Panc1 (cell line): Measurements from ENCODE around the gene DLGAP1.

Source experiments
- CTCF ChIP-seq: fragments of 450-650 bp; IDR thresholded peaks from 2 replicates; pipeline ENCODE4 v1.5.1; 2017; ENCODE audit warnings: mild to moderate bottlenecking
- POLR2AphosphoS5 ChIP-seq: IDR thresholded peaks from 2 replicates; pipeline ENCODE4 v1.6.1; 2012; ENCODE audit warnings: mild to moderate bottlenecking, low read depth, low read length, moderate library complexity

GRCh38 chr18:3457261-3457724 lies 997.8 kb downstream of the DLGAP1 start:
- TF ChIP-seq CTCF (no peak), POLR2AphosphoS5 (peak; percentile 44; the same call in 1 of the 2 replicates)
